ENCODE measurements around the gene SLIT3. TPM values are rescaled to one million over a fixed set of nuclear protein-coding genes. Genes with fewer than 3 reads are reported as not detected.
"Not testable (repeated sequence)": the region's sequence is repeated elsewhere in the genome, so short reads cannot be mapped to it uniquely, and the experiment has no call there.

SLIT3 gene
- total RNA-seq, 1 donor from 2014 or later: not detected

GRCh38 chr5:169221519-169221918 lies 79.4 kb downstream of the SLIT3 start:
- no peak for DNase-seq (ENCODE audit: low read depth in 2 of 2)

- DNase-seq (ENCODE audit: low read depth in 2 of 2): no peak
These were observed 81.0 kb downstream of the SLIT3 start for GRCh38 chr5:169219961-169220360.

GRCh38 chr5:169219351-169219750 lies 81.6 kb downstream of the SLIT3 start:
- DNase-seq (ENCODE audit: low read depth in 2 of 2): no peak

- no peak for DNase-seq (ENCODE audit: low read depth in 2 of 2)
These were observed 82.1 kb downstream of the SLIT3 start for GRCh38 chr5:169218861-169219260.

GRCh38 chr5:169218176-169218575 lies 82.8 kb downstream of the SLIT3 start:
- no peak for DNase-seq (ENCODE audit: low read depth in 2 of 2)

GRCh38 chr5:169216866-169217265 lies 84.1 kb downstream of the SLIT3 start:
- no peak for DNase-seq (ENCODE audit: low read depth in 2 of 2)

GRCh38 chr5:169213479-169213878 lies 87.5 kb downstream of the SLIT3 start:
- no peak for DNase-seq (ENCODE audit: low read depth in 2 of 2)

- DNase-seq (ENCODE audit: low read depth in 2 of 2): not testable (repeated sequence)
These were observed 89.2 kb downstream of the SLIT3 start for GRCh38 chr5:169211761-169212160.

GRCh38 chr5:169204788-169205400 lies 96.0 kb downstream of the SLIT3 start:
- no peak for DNase-seq (ENCODE audit: low read depth in 2 of 2)

GRCh38 chr5:169202969-169203368 lies 98.0 kb downstream of the SLIT3 start:
- DNase-seq (ENCODE audit: low read depth in 2 of 2): no peak

GRCh38 chr5:169201597-169201996 lies 99.3 kb downstream of the SLIT3 start:
- DNase-seq (ENCODE audit: low read depth in 2 of 2): no peak

- DNase-seq (ENCODE audit: low read depth in 2 of 2): no peak
These were observed 100.7 kb downstream of the SLIT3 start for GRCh38 chr5:169200125-169200778.

GRCh38 chr5:169197343-169197742 lies 103.6 kb downstream of the SLIT3 start:
- no peak for DNase-seq (ENCODE audit: low read depth in 2 of 2)

- DNase-seq (ENCODE audit: low read depth in 2 of 2): no peak
These were observed 104.9 kb downstream of the SLIT3 start for GRCh38 chr5:169196059-169196458.

GRCh38 chr5:169195601-169196000 lies 105.3 kb downstream of the SLIT3 start:
- DNase-seq (ENCODE audit: low read depth in 2 of 2): no peak

GRCh38 chr5:169192536-169192935 lies 108.4 kb downstream of the SLIT3 start:
- no peak for DNase-seq (ENCODE audit: low read depth in 2 of 2)

- no peak for DNase-seq (ENCODE audit: low read depth in 2 of 2)
These were observed 110.1 kb downstream of the SLIT3 start for GRCh38 chr5:169190849-169191248.

GRCh38 chr5:169185626-169186025 lies 115.3 kb downstream of the SLIT3 start:
- DNase-seq (ENCODE audit: low read depth in 2 of 2): no peak

GRCh38 chr5:169183576-169183975 lies 117.4 kb downstream of the SLIT3 start:
- DNase-seq (ENCODE audit: low read depth in 2 of 2): no peak

- no peak for DNase-seq (ENCODE audit: low read depth in 2 of 2)
These were observed 118.1 kb downstream of the SLIT3 start for GRCh38 chr5:169182797-169183196.

- DNase-seq (ENCODE audit: low read depth in 2 of 2): no peak
These were observed 119.1 kb downstream of the SLIT3 start for GRCh38 chr5:169181814-169182213.

- no peak for DNase-seq (ENCODE audit: low read depth in 2 of 2)
These were observed 122.2 kb downstream of the SLIT3 start for GRCh38 chr5:169178754-169179153.

GRCh38 chr5:169178274-169178673 lies 122.7 kb downstream of the SLIT3 start:
- DNase-seq (ENCODE audit: low read depth in 2 of 2): no peak
